GM18507 (cell line): ENCODE results near the gene SPECC1.
"Not testable (repeated sequence)": the region's sequence is repeated elsewhere in the genome, so short reads cannot be mapped to it uniquely, and the experiment has no call there.

Source experiments
- DNase-seq: peaks from one replicate; pipeline ENCODE4 v3.0.0; 2011; ENCODE audit warnings: low read depth; ENCODE audit not compliant: insufficient read length; ENCODE audit errors: extremely low spot score
- FAIRE-seq: peaks from 2 replicates; lab custom pipeline; 2011; peaks lifted over from hg19 to GRCh38; lab: Jason Lieb, UNC

SPECC1 gene

GRCh38 chr17:20155258-20156195 lies 146.4 kb downstream of the SPECC1 start:
- peak; percentile 93 for DNase-seq
- FAIRE-seq, result peak; percentile 97

GRCh38 chr17:20156196-20157000 lies 147.2 kb downstream of the SPECC1 start:
- no peak for FAIRE-seq
- no peak for DNase-seq

- DNase-seq, result no peak
- FAIRE-seq, result no peak
Observed at GRCh38 chr17:20157001-20157310, 147.8 kb downstream of the SPECC1 start.

- no peak for DNase-seq
- no peak for FAIRE-seq
Observed at GRCh38 chr17:20158580-20158979, 149.4 kb downstream of the SPECC1 start.

- no peak for DNase-seq
- FAIRE-seq, result no peak
Observed at GRCh38 chr17:20159406-20160069, 150.4 kb downstream of the SPECC1 start.

GRCh38 chr17:20165516-20165915 lies 156.4 kb downstream of the SPECC1 start:
- not testable (repeated sequence) for DNase-seq, FAIRE-seq

- FAIRE-seq (no peak), DNase-seq (no peak)
Observed at GRCh38 chr17:20170085-20170484, 160.9 kb downstream of the SPECC1 start.

- FAIRE-seq (no peak), DNase-seq (no peak)
Observed at GRCh38 chr17:20171741-20172365, 162.7 kb downstream of the SPECC1 start.

- no peak for FAIRE-seq
Observed at GRCh38 chr17:20172376-20172775, 163.2 kb downstream of the SPECC1 start.

GRCh38 chr17:20173091-20173490 lies 163.9 kb downstream of the SPECC1 start:
- FAIRE-seq, result no peak
- DNase-seq, result no peak

More at GRCh38 chr17:20172376-20172775, 163.2 kb downstream of the SPECC1 start:
- DNase-seq, result no peak

GRCh38 chr17:20174588-20175265 lies 165.6 kb downstream of the SPECC1 start:
- DNase-seq, result no peak
- FAIRE-seq, result no peak

GRCh38 chr17:20179041-20179440 lies 169.9 kb downstream of the SPECC1 start:
- DNase-seq (no peak), FAIRE-seq (no peak)

GRCh38 chr17:20180661-20181060 lies 171.5 kb downstream of the SPECC1 start:
- DNase-seq (no peak), FAIRE-seq (no peak)

GRCh38 chr17:20184181-20184580 lies 175.0 kb downstream of the SPECC1 start:
- no peak for DNase-seq
- no peak for FAIRE-seq

GRCh38 chr17:20184977-20185619 lies 175.9 kb downstream of the SPECC1 start:
- FAIRE-seq, result no peak
- DNase-seq, result no peak

GRCh38 chr17:20187049-20187448 lies 177.9 kb downstream of the SPECC1 start:
- FAIRE-seq (no peak), DNase-seq (no peak)

GRCh38 chr17:20189302-20189701 lies 180.1 kb downstream of the SPECC1 start:
- DNase-seq (no peak), FAIRE-seq (no peak)

GRCh38 chr17:20189979-20190378 lies 180.8 kb downstream of the SPECC1 start:
- FAIRE-seq, result no peak
- DNase-seq, result no peak

- DNase-seq, result no peak
- no peak for FAIRE-seq
Observed at GRCh38 chr17:20190605-20191004, 181.4 kb downstream of the SPECC1 start.
